GM19372 (cell line): ENCODE measurements around the gene PLA2G4F.

Experiments
- ATAC-seq: cut with Tn5 transposase; IDR thresholded peaks from one replicate; pipeline ENCODE4 v1.9.1; 2021; ENCODE audit warnings: mild to moderate bottlenecking, low read depth, moderate library complexity; ENCODE audit not compliant: unreplicated experiment

The PLA2G4F gene

DNA sequence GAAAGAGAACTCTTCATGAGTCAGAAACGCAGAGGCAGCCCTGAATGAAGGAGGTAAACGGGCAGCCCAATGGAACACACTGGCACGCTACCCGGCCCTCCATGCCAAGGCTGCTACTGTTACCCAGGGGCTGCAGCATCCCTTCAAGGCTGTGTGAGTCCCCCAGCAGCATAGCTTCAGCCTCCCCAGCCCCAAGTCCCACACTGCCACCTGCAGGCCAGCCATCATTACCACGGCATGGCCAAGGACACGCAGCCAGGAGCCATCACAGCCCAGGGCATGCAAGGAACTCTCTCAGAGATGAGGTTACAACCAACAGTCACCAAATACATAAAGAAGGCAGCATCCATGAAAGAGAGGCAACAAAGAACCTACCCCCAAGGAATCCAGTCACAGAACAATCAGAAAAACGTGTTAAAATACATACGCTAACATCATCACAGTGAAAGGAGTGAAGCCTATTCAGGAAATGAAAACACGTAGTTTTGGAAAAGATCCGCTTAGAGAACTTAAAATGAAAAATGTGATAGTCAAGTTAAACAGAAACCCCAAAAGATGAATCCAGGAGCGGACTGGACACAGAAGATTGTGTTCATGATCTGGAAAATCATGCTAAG is 22.4 kb downstream of the PLA2G4F start:
- no peak for ATAC-seq

DNA sequence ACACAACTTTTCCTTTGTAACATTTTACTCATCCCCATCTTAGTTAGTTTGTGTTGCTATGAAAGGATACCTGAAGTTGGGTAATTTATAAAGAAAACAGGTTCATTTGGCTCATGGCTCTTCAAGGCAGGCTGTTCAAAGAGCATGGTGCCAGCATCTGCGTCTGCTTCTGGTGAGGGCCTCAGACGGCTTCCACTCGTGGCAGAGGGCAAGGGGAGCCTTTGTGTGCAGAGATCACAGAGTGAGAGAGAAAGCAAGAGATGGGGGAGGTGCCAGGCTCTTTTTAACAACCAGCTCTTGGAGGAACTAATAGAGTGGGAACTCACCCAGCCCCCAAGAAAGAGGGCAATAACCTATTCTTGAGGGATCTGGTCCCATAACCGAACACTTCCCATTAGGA is 23.1 kb downstream of the PLA2G4F start:
- no peak for ATAC-seq

DNA sequence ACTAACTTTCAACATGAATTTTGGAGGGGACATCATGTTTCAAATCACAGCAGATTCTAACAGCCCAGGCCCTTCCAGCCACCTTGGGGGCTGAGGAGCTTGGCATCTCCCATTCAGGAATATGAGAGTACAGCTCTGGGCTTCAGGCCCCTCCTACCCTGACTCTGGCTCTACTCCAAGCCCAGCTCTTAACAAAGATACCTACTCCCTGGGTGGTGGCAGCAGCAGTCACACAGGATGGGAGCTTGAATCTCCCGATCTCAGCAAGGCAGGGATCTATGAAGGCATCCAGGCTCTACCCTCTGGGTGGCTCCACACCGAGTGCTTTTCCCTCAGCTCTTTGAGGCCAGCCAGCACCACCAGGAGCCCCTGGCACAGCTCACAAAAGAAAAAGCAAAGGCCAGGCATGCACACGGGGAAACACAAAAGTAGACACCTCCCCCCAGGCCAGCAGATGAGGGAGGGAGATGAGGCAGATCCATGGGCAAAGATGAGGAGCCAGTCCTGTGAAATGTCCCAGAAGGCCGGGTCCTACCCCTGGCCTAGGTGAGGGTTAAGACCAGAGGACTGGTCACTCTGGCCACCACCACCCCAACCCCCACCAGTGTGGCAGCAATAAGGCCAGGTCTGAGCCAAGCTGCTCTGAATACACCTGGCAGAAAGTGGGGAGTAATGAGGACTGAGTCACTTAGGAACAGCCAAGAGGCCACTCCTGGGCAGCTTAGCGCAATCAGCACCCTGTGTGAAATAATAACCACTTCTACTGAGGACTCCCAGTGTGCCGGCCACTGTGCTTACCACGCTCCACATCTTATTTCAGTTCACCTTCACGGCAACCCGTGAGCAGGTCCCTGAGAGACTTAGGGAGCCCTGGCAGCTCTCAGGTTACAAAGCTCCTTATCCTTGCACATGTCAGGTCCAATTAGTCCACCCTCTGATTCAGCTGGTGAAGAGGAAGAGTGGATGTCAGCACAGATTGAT is 24.3 kb downstream of the PLA2G4F start:
- no peak for ATAC-seq

DNA sequence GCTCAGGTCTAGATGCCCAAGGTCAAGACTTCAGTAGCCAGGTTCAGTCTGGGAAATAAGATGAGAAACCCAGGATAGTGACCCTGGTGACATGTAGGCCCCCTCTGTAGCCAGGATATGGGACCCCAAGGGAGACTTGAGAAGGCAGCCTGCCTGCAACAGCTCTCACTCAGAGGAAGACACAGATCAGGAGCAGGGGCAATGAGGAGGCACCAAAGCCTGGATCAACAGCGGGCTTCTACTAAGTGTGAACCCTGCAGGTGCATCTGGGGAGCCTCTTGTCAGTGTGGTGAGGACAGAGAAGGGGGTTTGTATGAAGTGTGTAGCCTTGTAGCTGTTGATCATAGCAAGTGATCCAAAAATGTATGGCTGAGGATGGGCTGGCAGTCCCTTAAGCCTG is 25.4 kb downstream of the PLA2G4F start:
- no peak for ATAC-seq

DNA sequence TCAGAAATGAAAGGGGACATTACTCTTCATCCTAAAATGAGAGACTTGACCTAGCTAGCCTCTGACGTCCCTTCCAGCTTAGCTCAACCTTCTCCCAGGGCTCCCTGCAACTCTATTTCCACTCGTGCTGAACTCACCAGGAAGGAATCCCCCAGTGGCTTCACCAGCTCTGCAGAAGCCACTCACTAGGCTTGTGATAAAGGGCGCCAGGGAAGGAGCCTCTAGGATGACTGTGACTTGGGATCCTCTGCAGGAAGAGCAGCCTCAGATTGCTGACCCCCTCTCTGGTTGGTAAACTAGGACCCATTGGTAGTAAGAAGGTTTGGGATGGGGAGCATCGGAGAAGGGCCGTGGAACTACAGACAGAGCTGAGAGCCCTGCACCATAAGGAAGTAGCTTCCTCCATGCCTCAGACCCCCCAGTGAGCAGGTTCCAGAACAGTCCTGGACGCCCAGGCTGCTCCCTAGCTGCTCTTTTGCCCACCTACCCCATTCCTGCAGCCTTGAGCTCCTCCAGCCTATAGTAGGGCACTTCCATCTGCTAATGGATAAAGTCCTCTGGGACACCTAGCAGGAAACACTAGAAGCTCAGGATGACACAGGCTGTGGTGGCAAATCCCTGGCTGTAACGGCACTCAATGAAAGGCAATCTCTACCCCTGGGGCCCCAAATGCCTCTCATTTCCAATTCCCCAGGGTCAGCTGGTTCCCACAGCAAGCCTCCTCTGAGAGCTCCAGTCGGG is 26.0 kb downstream of the PLA2G4F start:
- no peak for ATAC-seq

DNA sequence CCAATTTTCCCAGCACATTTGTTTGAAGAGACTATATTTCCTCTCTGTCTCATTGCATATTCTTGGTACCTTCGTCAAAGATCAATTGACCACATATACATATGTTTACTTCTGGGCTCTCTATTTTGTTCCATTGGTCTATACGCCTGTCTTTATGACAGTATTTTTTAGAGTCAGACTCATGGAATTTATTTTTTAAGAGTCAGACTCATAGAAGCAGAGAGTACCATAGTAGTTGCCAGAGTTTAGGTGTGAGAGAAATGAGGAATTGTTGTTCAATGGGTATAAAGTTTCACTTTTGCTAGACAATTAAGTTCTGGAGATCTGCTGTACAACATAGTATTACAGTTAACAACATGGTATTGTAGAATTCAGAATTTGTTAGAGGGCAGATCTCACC is 27.1 kb downstream of the PLA2G4F start:
- no peak for ATAC-seq

DNA sequence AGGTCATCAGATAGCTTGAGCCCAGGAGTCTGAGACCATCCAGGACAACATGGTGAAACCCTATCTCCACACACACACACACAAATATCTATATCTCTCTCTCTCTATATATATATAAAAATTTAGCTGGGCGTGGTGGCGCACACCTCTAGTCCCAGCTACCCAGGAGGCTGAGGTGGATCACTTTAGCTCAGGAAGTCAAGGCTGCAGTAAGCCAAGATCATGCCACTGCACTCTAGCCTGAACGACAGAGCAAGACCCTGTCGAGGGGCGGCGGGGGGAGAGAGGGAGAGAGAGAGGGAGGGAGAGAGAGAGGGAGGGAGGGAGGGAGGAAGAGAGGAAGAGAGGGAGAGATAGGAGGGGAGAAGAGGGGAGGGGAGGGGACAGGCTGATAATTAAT is 28.0 kb downstream of the PLA2G4F start:
- ATAC-seq = no peak

DNA sequence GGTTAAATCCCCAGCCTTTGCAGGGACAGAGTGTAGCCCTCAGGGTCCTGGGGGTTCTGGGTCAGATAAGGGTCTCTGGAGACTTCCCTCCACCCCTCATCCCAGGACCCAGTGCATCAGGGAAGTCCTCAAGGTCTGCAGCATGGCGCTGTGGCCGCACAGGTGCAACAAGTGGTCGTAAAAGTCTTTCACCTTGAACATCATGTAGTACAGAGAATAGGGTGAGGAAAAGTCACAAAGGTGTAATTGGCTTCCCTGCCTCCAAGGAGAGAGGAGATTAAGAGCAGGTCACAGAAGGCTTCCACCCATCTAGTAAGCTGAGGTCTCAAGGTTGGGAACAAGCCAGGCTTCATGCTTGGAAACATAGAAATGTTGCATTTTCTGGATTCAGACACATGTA is 32.9 kb downstream of the PLA2G4F start:
- no peak for ATAC-seq

DNA sequence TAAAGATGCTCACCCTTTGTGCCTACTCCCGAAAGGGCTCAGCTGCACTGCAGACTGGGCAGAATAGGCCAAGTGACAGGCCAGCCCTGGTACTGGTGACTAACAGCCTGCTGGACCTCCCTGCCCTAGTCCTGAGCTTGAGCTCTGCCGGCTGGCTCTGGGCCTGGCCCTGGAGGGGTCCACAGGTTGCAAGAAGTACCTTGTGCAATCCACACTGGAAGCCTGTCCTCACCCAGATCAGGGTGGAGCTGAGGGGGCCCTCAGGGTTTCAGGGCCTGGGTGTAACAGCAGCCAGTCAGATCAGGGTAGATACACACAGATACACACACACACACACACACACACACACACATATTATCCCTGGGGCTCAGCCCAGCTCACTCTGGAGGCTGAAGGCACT is 34.8 kb downstream of the PLA2G4F start:
- no peak for ATAC-seq

DNA sequence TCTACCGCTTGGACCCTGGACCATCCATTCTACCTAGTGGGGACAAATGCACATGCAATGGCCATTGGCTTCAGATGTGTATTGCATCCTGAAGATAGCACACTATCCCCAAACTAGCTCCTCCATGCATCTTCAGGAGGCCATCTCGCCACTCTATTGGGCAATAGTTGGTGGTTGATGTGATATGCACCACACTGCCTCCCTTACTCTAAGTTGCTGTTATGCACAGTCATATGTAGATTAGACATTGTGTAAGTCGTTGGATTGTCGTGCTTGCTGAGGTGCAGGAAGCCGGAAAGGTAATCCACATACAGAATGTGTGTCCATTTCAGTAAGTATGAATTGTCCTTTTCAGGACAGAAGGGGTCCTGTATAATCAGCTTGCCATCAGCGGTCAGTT is 35.4 kb downstream of the PLA2G4F start:
- no peak for ATAC-seq

DNA sequence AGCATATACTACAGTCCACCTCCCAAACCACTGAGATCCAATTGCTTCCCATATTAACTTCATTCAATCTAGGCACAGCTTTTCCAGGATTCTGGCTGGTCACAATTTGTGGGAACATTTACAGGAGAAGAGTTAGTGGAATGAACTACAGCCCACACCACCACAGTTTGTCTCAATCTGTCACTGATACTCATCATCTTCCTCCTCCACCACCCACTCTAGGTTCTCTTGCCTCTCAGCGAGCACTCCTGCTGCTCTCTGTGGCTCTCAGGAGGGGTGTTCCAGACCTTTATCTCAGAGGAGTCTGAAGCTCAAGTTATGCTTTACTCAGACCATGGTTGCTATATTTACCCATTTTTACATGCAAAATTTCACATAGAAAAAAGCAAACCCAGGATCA is 36.2 kb downstream of the PLA2G4F start:
- no peak for ATAC-seq

DNA sequence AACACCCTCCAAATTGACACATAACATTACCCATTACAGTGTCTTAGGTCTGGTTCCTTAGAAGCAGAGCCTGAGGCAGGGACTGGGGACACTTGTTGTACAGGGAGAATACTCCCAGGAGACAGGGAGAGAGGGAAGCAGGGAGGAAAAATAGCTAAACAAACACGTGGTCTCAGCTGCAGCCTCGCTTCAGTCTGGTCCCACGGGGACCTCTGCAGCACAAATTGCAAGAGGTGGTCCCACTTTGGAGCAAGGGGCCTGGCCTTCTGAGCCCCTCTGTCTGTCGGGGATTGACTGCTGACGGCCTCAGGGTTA is 37.0 kb downstream of the PLA2G4F start:
- ATAC-seq = no peak

DNA sequence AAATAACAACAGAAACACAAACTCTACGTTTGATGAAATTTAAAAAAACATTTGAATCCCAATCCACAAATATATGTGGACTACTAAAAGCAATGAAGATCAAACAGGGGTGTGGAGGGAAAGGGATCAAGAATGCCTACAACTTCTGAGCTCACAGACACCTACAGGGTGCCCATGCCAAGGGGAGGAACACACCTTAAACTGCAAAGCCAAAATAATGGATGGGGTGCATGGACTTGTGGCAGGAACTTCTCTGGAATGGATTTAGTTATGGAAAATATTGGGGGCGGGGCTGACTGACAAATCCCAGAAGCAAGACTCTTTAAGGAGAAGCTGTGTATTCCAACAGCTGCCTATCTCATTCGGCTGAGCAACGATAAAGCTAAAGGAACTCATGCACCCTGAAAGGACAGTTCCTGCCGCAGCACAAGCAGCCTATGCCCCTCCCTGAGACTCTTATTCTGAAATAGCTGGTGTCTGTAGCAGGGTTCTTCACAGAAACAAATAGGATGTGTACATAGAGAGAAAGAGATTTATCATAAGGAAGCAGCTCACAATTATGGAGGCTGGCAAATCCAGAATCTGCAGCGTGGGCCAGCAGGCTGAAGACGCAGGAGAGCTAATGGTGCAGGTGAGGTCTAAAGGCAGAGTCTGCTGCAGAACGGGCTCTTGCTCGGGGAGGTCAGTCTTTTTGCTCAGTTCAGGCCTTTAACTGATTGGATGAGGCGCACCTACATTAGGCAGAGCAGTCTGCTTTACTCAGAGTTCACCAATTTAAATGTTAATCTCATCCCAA is 37.6 kb downstream of the PLA2G4F start:
- no peak for ATAC-seq

DNA sequence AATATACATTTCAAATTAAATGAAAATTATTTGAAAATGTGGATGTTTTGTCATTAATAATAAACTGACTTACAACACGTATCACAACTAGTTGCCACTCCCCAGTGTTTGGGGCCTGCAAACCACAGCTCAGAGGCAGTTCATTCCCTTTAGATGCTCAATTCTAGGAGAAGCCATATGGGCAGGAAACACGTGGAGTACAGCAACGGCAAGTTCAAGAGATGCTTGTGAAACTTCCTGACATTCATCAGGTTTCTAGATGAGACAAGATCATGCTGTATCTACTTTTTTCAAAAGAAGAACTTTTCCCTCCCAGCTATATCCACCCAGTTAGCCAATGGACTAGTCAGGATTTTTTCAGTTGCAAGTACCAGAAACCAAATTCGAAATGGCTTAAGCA is 44.5 kb downstream of the PLA2G4F start:
- ATAC-seq = no peak

DNA sequence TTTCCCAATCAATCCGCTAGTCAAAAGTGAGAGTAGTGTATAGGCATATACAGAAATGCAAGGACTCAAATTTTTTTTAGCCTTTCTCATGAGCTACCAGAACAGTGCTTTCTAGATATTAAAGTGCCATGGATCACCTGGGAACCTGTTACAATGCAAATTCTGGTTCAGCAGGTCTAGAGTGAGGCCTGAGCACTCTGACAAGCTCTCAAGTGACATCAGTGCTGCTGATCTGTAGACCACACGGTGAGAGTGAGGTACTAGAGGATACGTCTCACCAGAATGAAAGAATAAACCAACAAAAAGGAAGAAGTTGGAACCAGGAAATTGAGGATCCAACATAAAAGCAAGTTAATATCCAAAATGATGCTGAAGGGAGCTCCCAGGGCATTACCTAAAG is 46.1 kb downstream of the PLA2G4F start:
- no peak for ATAC-seq

DNA sequence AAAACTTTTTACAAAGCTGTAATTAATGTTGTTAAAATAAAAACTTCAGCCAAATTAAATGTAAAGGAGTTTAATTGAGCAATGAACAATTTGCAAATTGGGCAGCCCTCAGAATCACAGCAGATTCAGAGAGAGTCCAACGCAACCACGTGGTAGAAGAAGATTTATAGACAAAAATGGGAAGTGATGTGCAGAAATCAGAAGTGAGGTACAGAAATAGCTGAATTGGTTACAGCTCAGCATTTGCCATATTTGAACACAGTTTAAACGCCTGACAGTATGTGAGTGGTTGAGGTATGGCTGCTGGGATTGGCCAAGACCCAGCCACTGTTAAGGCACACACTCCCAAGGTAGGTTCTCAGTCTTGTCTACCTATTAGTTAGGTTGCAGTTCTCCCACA is 47.6 kb downstream of the PLA2G4F start:
- ATAC-seq = no peak

DNA sequence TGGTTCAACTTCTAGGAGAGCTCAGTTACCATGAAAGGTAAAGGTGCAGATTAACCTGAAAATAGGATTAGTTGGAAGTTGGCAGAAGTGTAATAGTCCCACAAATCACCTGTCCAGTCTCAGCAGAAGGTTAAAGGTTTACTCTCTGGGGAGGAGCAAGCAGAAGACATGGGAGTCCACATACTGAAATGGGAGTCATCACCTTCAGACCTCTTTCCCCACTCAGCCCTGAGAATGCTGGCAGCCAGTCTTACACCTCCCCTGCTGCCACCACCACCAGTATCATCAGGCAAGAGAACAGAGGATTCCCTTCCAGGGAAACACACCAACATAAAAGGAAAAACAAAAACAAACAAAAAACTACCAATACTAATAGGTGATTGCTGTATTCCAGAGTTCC is 48.2 kb downstream of the PLA2G4F start:
- no peak for ATAC-seq

DNA sequence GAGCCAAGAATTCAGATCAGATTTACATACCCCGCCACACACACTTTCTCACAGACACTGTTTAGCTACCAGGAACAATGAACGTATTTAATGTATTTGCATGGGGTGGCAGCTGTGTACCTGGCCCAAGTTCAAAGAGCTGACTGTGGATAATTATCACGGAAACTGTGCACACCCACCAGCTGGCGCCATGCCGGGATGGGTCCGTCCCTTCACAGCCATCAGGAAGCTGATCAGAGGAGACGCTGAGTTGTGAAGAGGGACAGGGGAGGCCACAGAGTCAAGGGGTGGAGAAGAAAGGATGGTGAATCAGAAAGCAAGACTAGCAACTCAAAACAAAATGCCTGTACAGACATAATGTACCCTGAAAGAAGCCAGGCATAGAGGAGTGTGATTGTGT is 49.0 kb downstream of the PLA2G4F start:
- ATAC-seq = no peak

DNA sequence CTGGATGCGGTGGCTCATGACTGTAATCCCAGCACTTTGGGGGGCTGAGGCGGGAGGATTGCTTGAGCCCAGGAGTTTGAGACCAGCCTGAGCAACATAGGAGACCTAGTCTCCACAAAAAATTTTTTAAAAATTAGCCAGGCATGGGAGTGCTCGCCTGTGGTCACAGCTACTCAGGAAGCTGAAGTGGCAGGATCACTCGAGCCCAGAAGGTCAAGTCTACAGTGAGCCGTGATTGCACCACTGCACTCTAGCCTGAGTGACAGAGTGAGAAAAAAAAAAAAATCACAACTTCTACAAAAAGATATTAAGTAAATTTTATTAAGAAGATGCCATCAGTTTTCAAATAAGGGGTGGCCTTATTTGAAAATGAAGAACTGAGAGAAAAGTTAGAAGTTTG is 50.1 kb downstream of the PLA2G4F start:
- no peak for ATAC-seq

DNA sequence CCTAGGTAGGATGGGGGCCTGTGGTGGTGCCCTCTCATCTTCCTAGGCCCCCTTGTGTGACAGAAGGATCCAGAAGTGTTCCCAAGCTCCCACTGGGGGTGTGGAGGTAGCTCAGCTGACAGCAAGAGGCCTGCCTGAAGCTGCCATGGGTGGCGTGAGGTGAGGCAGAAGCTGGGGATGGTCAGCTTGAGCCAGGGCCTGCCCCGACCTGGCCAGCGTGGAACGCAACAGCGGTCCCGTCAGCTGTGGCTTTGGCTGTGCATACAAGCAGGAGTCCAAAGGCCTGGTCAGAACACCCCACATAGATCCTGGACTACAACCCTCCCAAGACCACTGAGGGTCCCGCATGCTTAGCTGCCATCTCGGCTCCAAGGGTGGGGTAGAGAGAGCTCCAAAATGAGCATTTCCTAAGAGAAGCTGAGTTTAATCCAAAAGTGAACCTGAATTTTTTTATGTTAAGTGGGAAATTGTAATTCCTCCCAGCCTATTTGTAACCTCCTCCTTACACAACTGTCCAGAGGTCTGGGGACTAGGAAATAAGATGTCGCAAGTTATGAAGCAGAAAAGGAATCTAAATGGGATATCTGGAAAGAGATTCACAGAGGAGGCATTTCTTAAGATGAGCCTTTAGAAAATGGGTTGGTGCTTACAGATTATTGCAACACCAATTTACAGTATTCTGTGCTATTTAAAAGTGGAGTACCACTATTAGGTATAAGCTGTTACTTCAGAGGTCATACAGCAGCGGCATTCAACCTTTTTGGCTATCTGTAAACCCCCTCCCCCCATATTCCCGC is 52.1 kb downstream of the PLA2G4F start:
- ATAC-seq = no peak
